Right forelimb (tissue), 1 donor: Measurements from ENCODE around the gene BARHL2.

Source experiments
- DNase-seq: peaks from one replicate; pipeline ENCODE4 v3.0.0-alpha.2; 2018

The BARHL2 gene

DNA sequence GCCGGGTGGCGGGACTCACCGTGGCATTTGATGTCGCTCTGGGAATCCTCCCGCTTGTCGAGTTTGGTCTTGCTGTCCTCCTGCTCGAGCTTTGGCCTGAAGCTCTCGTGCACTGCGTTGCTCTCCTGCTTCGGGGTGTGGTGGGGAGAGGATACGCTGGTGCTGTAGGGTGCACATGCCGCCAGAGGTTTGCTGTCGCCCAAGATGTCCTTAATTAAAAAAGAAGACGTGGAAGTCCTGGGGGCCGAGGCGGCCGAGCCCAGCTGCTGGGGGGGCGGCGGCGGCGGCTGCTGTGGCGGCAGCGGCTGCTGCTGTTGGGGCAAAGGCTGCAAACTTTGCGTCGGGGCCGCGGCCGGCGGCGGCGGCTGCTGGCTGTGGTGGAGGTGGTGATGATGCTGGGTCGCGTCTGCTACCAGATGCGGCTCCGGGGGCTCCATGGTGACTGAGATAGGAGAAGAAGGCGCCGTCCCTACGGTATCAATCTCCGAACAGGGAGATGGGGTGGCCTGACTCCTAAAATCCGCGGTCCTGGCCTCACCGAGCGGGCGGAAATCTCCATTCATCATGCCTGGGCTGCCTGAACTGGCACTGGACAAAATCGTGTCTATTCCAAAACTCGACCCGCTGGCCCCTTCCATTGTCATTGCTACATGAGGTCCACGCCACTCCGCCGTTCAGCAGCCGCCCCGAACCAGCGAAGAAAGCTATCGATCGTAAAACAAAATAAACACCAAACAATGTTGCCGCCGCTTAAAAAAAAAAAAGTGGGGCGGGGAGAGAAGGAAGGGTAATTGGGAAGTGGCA lies at the start of gene BARHL2:
Gene BARHL2 (minus strand): TSS at position 751 of the 804 bp plus-strand sequence. CDS start 107 bp downstream, at position 644.
- DNase-seq, result no peak

GRCh38 chr1:90763930-90764329 lies 46.8 kb upstream of the BARHL2 start:
- DNase-seq, result no peak

GRCh38 chr1:90763506-90763905 lies 46.4 kb upstream of the BARHL2 start:
- DNase-seq, result no peak

DNA sequence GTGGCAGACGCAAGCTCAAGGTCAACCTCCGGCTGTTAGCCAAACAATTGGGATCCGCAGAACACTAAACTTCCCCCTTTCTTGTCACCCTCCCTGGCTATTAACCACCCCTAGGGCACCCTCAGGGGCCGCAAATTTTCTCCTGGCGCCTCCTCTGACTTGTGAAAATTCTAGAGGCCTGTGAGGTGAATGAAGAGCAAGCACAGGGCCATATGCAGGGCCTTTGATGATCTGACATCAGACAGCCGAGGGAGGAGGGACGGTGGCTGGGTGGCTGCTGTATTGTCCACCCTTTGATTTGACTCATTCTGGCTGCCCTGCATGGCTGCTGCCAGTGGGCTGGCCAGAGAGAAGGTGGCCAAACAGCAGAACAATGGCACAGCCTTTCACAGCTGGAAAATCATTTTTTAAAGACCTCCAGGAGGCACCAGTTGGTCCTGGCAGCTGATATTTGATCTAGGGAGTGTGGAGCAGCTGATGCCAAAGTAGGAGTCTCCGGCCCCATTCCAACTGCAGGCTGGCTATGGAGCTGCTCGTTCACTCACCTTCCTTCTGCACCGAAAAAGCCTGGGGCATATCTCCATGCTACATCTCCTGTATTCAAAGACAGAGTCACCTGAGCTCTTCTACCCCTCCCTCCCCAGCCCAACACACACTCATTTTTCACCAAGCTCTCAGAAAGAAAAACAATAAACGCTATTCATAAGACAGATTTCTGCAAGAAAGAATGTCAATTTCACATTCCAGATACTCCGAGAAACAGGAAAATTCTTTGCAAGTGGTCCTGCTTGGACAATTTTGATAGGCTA lies 44.9 kb upstream of the BARHL2 start:
- DNase-seq, result no peak

DNA sequence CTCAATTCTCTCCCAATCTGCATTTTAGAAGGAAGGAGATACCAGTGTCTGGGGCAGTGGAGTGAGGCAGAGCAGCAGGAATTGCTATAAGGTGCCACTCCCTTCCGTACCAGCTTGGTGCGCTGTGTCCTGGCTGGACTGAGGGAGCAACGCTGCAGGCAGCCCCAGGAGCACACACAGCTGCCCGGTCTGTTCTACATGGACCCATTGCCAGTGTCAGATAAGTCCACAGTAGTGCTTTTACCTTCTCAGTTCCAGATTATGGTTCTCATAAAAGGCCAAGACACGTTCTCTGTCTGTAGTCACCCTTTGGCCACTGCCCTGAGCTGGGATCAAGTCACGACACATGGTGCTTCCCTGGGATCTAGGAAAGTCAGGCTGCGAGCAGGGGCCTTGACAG lies 44.1 kb upstream of the BARHL2 start:
- DNase-seq, result no peak

DNA sequence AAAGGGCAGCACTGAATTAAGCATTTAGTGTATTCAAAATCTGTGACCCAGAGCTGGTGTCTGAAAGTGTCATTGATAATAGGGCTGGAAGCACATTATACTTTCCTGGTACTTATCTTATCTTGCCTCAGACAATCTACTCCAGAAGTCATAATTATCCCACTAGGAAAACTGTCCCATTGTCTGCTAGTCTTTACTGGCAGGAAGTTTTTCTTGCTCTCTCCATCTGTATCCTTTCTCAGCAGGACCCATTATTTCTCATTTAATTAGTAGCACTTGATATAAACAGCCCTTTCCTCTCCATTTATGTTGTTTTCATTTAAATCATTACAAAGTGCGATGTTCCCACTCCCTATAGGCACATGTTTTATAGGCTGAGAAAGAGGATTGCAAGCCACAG lies 36.5 kb upstream of the BARHL2 start:
- no peak for DNase-seq

DNA sequence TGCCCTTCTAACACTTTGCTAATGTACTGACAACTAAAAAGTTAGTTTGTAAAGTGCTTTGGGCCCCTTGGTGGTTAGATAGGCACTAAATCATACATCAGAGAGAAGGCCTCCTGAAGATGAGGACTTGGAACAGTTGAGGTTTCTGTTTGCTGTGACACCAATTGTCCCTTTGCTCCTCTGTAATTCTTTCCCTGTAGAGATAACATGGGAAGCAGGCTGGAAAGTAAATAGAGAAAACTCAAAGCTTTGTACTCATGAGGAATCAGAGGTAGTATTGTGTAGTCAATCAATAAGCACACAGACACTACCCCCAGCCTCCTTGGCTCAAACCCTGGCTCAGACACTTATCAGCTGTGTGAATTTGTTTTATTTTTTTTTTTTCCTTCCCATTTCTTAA lies 31.6 kb upstream of the BARHL2 start:
- DNase-seq, result no peak

GRCh38 chr1:90746857-90747256 lies 29.8 kb upstream of the BARHL2 start:
- no peak for DNase-seq

GRCh38 chr1:90745972-90746371 lies 28.9 kb upstream of the BARHL2 start:
- DNase-seq, result no peak

- DNase-seq, result no peak
Measured at GRCh38 chr1:90732136-90732535, 15.0 kb upstream of the BARHL2 start.

DNA sequence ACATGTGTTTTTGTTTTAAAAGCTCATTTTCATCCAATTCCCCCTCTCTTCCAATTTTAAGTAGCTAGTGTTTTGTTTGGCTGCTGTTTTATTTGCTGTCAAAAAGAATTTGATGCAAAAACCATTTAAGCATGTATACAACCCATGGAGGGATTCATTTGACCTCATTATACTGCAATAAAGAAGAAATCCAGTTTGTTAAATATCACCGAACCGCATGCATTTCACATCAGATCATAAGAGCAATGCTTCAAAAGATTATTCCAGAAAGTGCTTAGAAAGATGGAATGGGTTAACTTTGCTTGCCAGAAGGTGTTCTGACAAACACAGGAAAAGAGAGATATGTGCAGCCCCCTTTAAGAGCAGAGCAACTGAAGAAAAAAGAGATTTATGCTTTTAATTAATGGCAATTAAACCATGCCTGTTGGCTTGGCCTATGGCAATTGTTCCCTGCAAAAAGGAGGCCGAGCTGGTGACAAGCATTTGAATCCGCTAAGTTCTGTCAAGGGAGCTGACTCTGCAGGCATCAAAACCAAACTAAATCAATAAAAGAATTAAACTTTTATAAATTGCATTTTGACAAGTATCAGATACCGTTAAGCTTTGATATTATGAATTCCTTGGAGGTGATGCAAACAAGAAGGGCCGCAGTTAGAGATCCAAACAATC lies 14.4 kb upstream of the BARHL2 start:
- DNase-seq, result no peak

GRCh38 chr1:90730243-90731022 lies 13.3 kb upstream of the BARHL2 start:
- DNase-seq, result no peak

- DNase-seq, result no peak
Measured at GRCh38 chr1:90729504-90730242, 12.6 kb upstream of the BARHL2 start.

GRCh38 chr1:90728502-90729287 lies 11.6 kb upstream of the BARHL2 start:
- no peak for DNase-seq

- DNase-seq, result no peak
Measured at GRCh38 chr1:90727917-90728501, 10.9 kb upstream of the BARHL2 start.

DNA sequence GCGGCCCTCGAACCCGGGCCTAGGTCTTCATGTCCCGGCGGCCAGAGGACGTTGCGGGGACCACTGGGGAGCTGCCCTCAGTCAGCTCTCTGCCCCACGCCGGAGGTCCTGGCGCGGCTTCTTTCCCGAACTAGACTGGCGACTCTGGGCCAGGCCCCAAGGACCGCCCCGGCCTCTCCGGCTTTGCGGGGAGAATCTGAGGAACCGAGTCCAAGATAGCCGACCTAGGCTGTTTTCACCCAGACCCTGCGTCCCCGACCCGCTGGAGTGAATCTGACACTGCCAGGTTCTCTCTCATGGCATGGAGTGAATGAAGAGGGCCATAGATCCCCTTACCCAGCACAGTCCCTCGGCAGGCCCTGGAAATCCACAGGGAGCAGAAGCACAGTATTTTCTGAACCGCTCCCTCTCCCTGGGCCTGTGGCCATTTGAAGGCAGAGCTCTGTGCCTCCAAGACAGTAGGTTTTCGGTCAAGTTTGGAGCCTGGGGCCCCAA lies 9.9 kb upstream of the BARHL2 start:
- DNase-seq, result no peak

GRCh38 chr1:90726425-90726985 lies 9.4 kb upstream of the BARHL2 start:
- DNase-seq, result no peak

- peak; percentile 64 for DNase-seq
Measured at GRCh38 chr1:90725657-90726424, 8.7 kb upstream of the BARHL2 start.

DNA sequence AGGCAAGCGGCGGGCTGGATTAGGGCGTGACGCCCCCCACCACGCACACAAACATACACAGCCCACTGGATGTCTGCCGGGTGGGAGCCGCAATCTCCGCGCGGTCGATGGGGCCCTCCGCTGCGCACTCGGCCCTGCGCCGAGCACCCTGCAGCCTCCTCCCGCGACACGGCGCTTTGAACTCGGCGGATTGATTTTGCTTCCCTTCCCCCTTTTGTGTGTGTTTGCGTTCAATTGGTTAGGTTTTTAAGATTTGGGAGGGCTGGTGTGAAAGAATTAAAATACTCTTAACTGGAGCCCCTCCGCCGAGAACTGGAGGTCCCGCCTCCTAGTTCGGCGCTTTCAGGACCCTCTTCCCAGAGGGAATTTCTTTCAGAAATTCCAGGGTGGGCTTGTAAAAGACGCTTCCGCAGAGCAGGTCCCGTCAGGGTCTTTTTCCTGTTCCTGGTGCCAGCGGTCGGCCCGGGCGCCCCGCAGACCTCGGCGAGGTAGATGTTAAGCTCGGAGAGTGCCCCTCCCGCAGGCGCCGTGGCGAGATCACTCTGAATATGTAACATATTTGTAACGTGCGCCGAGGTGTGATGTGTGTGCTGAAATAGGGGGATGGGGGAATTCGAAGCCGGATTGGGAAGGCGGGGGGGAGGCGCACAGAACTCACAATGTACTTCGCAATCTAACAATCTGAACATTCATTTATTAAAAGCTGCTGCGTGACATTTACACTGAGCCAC lies 8.0 kb upstream of the BARHL2 start:
- no peak for DNase-seq
